Measurements from ENCODE around the gene HIVEP2. TPM values are rescaled to one million over a fixed set of nuclear protein-coding genes. Genes with fewer than 3 reads are reported as not detected.

Gene HIVEP2
- polyA plus RNA-seq, 12 donors, result 16.2 to 37.5 (median 22.5) TPM; not detected in 1

DNA sequence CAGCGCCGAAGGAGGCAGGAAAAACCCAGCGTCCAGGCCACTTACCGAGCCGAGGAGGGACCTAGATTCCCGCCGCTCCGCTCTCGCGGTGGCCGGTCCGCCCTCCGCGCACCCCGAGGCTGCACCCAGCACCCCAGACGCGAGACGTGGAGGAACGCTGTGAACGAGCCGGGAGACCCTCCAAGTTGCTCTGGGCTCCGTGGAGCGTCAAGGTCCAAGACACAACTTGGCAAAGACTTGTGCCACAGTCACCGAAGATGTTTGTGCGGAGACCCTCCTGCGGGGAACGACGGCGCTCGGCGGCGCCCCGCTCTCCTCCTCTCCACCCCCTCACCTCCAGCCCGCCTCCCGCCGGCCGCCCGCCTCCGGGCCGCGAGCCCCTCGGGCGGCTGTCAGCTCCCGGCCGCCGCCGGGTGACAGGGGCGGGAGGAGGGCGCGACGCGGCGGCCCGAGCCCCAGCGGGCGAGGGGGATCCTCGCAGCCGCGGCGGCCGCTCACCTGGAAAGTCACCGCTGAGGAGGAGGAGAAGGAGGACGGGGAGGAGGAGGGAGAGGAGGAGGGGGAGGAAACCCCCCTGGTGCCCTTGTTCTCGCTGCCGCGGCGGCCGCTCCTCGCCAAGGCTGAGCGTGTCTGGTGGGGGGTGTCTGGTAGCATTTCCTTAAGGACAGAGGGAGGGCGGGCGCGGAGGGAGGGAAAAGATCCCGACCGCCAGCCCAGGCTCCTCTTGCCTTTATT lies 637 bp upstream of the HIVEP2 start:
- DNase-seq, result peak; percentile 59

- peak; percentile 93 for DNase-seq
Observed at GRCh38 chr6:142944124-142945048, 590 bp downstream of the HIVEP2 start.

DNA sequence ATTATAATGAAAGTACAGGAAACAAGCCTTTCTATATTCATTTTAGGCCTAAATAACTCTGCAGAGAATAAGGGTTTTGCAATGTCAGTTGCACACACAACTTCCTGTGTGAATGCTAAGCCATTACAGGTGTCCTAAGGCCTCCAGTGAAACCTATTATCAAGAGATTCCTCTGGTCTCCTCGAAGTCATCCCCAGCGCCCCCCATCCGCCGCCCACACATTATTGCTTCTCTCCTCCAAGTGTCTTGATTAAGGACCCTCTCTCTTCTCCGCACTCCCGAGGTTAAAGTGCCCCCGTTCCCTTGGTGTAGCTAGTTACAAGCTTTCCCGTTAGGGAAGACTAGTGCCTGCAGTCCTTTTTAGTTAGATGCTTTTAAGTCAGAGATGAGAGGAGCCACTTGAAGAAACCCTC lies 1.3 kb downstream of the HIVEP2 start:
- no peak for DNase-seq

GRCh38 chr6:142942805-142943227 lies 2.2 kb downstream of the HIVEP2 start:
- peak; percentile 54 for DNase-seq

DNA sequence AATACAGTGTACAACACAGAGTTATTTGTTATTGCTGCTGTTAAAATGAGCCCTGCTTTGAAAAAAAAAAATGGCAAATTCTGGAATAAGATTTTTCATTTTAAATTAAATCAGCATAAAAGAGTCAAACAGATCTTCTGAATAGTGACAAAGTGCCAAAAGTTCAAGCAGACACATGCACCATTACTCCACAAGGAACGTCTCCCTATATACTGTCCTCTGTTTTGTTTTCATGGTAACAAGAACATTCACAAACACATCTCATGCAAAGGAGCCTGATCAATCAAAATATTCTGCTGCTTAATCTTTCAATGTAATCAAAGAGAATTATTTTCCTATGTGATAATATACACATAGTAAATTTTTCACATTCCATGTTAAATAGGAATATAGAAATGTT lies 2.7 kb downstream of the HIVEP2 start:
- no peak for DNase-seq

DNA sequence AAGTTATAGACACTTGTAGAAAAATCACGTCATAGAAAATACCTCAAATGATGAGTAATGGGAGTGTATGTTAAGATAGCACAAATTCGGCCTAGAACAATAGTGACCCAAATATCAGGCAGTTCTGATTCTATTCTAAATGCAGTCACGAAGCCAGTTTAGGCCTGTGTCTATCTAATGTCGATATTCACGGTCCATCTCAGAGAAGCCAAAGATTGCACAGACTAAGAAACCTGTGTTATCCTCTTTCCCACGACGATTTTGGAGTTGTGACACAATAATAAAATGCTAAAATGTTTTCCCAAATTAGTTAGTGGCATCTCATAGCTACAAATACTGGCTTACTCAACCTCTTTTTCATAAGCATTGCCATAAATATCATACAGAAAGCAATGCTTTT lies 4.0 kb downstream of the HIVEP2 start:
- DNase-seq, result no peak

GRCh38 chr6:142940487-142940886 lies 4.5 kb downstream of the HIVEP2 start:
- no peak for DNase-seq

GRCh38 chr6:142938510-142938909 lies 6.5 kb downstream of the HIVEP2 start:
- no peak for DNase-seq

GRCh38 chr6:142937986-142938385 lies 7.0 kb downstream of the HIVEP2 start:
- no peak for DNase-seq

- DNase-seq, result no peak
Observed at GRCh38 chr6:142935553-142936517, 9.1 kb downstream of the HIVEP2 start.

DNA sequence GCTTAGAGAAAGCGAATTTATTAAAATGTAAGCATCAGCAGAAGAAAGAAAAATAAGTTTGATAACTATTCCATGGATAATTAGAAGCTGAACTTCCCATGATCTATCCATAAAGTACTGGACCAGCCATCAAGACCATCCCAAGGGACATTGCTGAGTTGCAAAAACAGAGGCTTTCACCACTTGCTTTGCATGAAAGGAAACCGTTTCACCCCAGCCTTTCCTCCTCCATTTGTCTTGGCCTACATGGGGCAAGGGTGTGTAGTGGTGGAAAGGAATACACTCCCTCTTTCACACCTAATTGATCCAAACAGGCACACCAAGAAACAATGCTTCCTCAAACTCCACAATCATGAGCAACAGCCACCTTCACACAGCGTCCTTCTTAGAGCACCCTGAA lies 10.4 kb downstream of the HIVEP2 start:
- no peak for DNase-seq

DNA sequence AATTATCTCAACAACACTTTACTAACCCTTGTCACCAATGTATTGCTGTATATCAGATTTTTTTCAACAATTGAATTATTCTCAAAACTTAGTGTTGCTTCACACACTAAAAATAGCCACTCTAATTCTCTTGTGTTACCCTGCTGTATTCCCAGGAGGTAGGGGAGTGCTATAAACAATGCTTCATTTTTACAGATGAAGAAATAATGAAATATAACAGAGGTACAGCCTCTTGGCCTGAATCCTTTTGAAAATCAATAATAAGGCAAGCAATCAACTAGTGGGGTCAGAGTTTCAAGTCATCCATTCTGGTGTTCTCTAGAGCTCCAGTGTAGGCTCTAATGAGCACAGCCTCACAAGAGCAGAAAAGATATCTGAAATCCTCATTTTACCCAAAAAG lies 10.9 kb downstream of the HIVEP2 start:
- no peak for DNase-seq

DNA sequence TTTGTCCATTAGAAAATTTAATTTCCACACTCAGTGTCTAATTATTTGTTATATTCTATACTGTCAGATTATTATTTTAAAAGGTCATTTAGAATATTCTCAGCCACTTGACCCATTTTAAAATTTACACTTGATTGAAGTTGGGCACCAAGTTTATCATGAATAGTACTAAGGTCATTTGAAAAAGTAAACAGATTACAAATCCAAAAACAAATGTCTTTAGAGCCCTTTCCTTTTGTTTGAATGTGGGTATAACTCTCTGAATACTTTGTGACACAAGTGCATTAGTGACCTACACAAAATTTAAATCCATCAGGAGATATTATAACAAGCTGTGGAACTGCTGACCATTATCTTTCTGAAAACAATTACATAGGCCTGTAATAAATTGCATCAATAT lies 11.3 kb downstream of the HIVEP2 start:
- no peak for DNase-seq

DNA sequence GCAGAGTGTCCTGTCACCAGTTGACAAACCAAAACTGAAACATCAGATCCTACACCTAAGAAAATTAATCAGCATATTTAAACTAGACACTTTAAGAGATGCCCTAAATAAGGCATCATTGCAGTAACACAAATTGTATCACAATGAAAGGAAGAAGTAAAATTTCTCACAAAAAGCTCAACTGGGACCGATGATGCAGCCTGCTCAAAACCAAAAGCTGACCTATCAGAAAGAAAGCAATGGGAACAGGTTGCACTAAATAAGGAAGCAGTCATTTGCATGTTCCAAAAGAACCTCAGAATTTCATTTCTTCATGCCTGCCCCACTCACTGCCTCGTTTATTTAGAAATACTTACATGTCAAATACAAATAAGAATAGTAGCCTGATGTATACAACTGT lies 12.1 kb downstream of the HIVEP2 start:
- DNase-seq, result no peak

- no peak for DNase-seq
Observed at GRCh38 chr6:142929751-142930358, 15.1 kb downstream of the HIVEP2 start.

GRCh38 chr6:142927904-142928303 lies 17.1 kb downstream of the HIVEP2 start:
- DNase-seq, result no peak

DNA sequence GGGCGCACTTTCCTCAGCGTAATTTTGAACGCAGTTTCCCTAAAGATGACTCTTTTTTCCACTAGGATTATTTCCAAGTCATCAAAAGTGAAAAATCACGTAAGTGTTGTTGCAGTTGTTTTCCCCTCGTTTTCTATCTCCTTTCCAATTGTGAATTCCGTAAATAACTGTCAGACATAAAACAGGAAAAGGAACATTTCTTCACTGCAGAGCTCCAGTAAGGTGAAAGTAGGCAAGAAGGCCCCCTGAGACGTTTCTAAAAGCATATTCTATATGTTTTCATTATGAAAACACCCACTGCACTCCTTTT lies 17.8 kb downstream of the HIVEP2 start:
- no peak for DNase-seq

- DNase-seq, result peak; percentile 78
Observed at GRCh38 chr6:142926494-142927270, 18.3 kb downstream of the HIVEP2 start.

DNA sequence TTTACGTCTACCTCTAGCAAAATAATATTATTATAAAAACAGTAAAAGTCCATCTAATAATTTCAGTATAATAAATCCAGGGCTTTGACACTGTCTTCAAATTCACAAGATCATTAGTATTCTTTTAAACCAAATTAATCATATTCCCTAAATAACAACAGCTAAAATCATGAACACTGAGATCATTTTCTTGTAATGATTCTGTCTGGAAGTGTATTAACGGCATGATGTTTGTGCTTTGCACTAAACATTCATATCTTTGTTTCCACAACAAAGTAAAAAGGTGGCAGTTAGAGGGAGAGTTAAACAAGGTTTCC lies 18.8 kb downstream of the HIVEP2 start:
- no peak for DNase-seq

DNA sequence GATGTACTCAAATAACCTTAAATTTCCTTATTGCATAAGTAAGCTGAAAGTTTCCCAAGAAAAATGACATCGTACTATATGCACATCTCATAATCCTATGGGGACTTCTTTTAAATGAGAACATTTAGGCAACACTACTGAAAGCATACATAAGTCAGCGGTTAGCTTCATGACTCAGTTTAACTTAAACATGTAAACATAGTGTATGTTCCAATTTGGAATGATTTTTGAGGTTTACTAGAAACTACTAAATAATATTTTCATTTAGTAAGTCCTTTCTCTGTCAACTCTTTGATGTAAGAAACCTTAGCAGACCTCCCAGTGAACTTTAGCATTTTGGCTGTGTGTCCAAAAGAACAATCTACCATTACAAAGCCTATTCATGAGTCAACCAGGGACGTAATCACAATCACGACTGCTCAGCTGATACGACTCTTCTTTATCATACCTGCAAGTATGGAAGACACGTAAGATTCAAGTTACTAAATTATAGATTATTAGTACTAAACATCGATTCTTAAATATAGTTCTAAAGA lies 19.3 kb downstream of the HIVEP2 start:
- no peak for DNase-seq

Measured in muscle of arm (tissue), 12 donors.